Panc1 (cell line): Measurements from ENCODE around the gene TBCK. TPM values are rescaled to one million over a fixed set of nuclear protein-coding genes. Genes with fewer than 3 reads are reported as not detected.

Experiments
- ATAC-seq: fragments of 200-7000 bp; cut with Tn5 transposase; 2 replicates; pipeline ENCODE4 v1.9.1; 2020; ENCODE audit warnings: mild to moderate bottlenecking, moderate library complexity
- BruUV-seq: library from RNA; stranded (reverse); fragments of 400-500 nt; replicated peaks from 2 replicates; lab custom pipeline; 2021; lab: Mats Ljungman, UMichigan
- CTCF ChIA-PET: fragments of 300-600 bp; sonication (Branson Sonifier 250); formaldehyde crosslinking; loops from one replicate; lab custom pipeline; 2022; ENCODE audit warnings: antibody characterized with exemption; lab: Charles Lee
- POLR2A ChIA-PET: fragments of 300-600 bp; sonication (Branson Sonifier 250); formaldehyde crosslinking; loops from one replicate; lab custom pipeline; 2022; ENCODE audit warnings: antibody characterized with exemption; lab: Charles Lee
- DNase-seq: peaks from one replicate; pipeline ENCODE4 v3.0.0-alpha.2; 2010; ENCODE audit warnings: low read depth, low spot score
- H3K27ac ChIP-seq: 2 replicates; pipeline ENCODE4 v1.5.1; 2011; ENCODE audit warnings: mild to moderate bottlenecking, low read length, inconsistent platforms
- H3K27me3 ChIP-seq: fragments of 200-500 bp; sonication (Bioruptor generic); 2 replicates; pipeline ENCODE4 v1.6.0; 2014; ENCODE audit warnings: low read length, inconsistent platforms; ENCODE audit not compliant: control insufficient read depth, insufficient read depth
- H3K36me3 ChIP-seq: fragments of 200-500 bp; sonication (Bioruptor generic); 2 replicates; pipeline ENCODE4 v1.5.1; 2014; ENCODE audit warnings: inconsistent platforms, mild to moderate bottlenecking, low read length, moderate library complexity; ENCODE audit not compliant: control insufficient read depth, insufficient read depth
- H3K4me1 ChIP-seq: 2 replicates; pipeline ENCODE4 v1.5.1; 2011; ENCODE audit warnings: inconsistent platforms, mild to moderate bottlenecking, low read length, moderate library complexity; ENCODE audit not compliant: control insufficient read depth, insufficient read depth
- H3K4me3 ChIP-seq, 2 experiments: 2 replicates each; pipeline ENCODE4 v1.5.1; 2011 to 2012; ENCODE audit warnings: low read depth in 2 of 2, low read length in 2 of 2, mild to moderate bottlenecking in 2 of 2, inconsistent platforms in 1 of 2, moderate library complexity in 1 of 2
- H3K9me3 ChIP-seq: fragments of 200-500 bp; sonication (Bioruptor generic); 2 replicates; pipeline ENCODE4 v1.5.1; 2014; ENCODE audit warnings: low read depth, mild to moderate bottlenecking, inconsistent platforms, low read length, moderate library complexity; ENCODE audit not compliant: control insufficient read depth, insufficient read depth
- CTCF ChIP-seq: fragments of 450-650 bp; IDR thresholded peaks from 2 replicates; pipeline ENCODE4 v1.5.1; 2017; ENCODE audit warnings: mild to moderate bottlenecking
- POLR2AphosphoS5 ChIP-seq: IDR thresholded peaks from 2 replicates; pipeline ENCODE4 v1.6.1; 2012; ENCODE audit warnings: mild to moderate bottlenecking, low read depth, low read length, moderate library complexity
- REST ChIP-seq, 2 experiments: IDR thresholded peaks; 2 replicates each; pipeline ENCODE4 v1.6.1; 2011 to 2012; ENCODE audit warnings: low read depth in 2 of 2, control low read depth in 1 of 2, low read length in 1 of 2, mild to moderate bottlenecking in 1 of 2, moderate library complexity in 1 of 2; ENCODE audit not compliant: insufficient read depth in 1 of 2
- SIN3A ChIP-seq: IDR thresholded peaks from 2 replicates; pipeline ENCODE4 v1.6.1; 2012; ENCODE audit warnings: low read depth, mild to moderate bottlenecking, low read length, moderate library complexity, borderline replicate concordance; ENCODE audit not compliant: insufficient read depth
- TCF7L2 ChIP-seq: IDR thresholded peaks from 2 replicates; pipeline ENCODE4 v1.6.1; 2011; ENCODE audit warnings: mild to moderate bottlenecking, low read depth, low read length, inconsistent platforms
- in situ Hi-C: cut with HindIII; loops from 2 replicates; pipeline ENCODE4 v1.10.0; 2016; ENCODE audit warnings: low sequenced_read_pairs, low pct_unique_long_range_greater_than_20kb
- intact Hi-C: fragments of 100-400 bp; cut with micrococcal nuclease; formaldehyde crosslinking; loops from one replicate; pipeline ENCODE4 v1.10.0; 2022; ENCODE audit not compliant: unreplicated experiment
- total RNA-seq: library from RNA; stranded (reverse); gene quantifications from one replicate; pipeline ENCODE4 v1.2.1, GENCODE V29; 2021; ENCODE audit not compliant: unreplicated experiment

The TBCK gene
- total RNA-seq, 1 experiment from 2014 or later: 15.1 TPM

- no peak overlapping the region for H3K27ac ChIP-seq
- no peaks in the 10 kb centered on the region for H3K36me3 ChIP-seq
- H3K9me3 ChIP-seq: no peaks in the 10 kb centered on the region
- H3K4me3 ChIP-seq: no peak overlapping the region
- H3K4me1 ChIP-seq: no peaks in the 10 kb centered on the region
- in situ Hi-C loops (no loop called here), intact Hi-C loops (no loop called here)
- ChIA-PET CTCF (no interaction called here), POLR2A (no interaction called here)
- TF ChIP-seq POLR2AphosphoS5 (no peak), CTCF (no peak), SIN3A (no peak), REST (IDR thresholded peaks at IDR 0.05; ENCODE audit: insufficient read depth in 1 of 2, low read depth in 2 of 2, low read length in 1 of 2) (no peak), TCF7L2 (no peak)
- BruUV-seq: no TSS peak
- DNase-seq (no peak), ATAC-seq (no peak)
- H3K27me3 ChIP-seq: no peaks in the 10 kb centered on the region
These were observed 68.4 kb downstream of the TBCK start for GRCh38 chr4:106247600-106247999.

- Histone ChIP-seq H3K4me3 (no peak overlapping the region), H3K36me3 (no peaks in the 10 kb centered on the region), H3K27ac (no peak overlapping the region), H3K27me3 (no peaks in the 10 kb centered on the region), H3K9me3 (no peaks in the 10 kb centered on the region), H3K4me1 (no peaks in the 10 kb centered on the region)
- ATAC-seq: no peak
- BruUV-seq: no TSS peak
- TF ChIP-seq SIN3A (no peak), CTCF (no peak), TCF7L2 (no peak), POLR2AphosphoS5 (no peak), REST (IDR thresholded peaks at IDR 0.05; ENCODE audit: insufficient read depth in 1 of 2, low read depth in 2 of 2, low read length in 1 of 2) (no peak)
- in situ Hi-C loops: no loop called here
- CTCF ChIA-PET: no interaction called here
- intact Hi-C loops: no loop called here
- POLR2A ChIA-PET: no interaction called here
- DNase-seq: no peak
These were observed 69.6 kb downstream of the TBCK start for GRCh38 chr4:106246441-106246840.
